Testis (tissue), 2 donors: ENCODE results near the gene ST6GAL1.

Experiments used
- POLR2A ChIP-seq: fragments of 450-650 bp; IDR thresholded peaks from one replicate; pipeline ENCODE4 v1.6.1; 2017; ENCODE audit warnings: antibody characterized with exemption, mild to moderate bottlenecking, moderate library complexity
- TF ChIP-seq, protein P1 (sequence below), 3 experiments: fragments of 450-650 bp in 2 of 3; fragments of 200-600 bp in 1 of 3; sonication (generic) in 1 of 3; IDR thresholded peaks; one replicate each; pipeline ENCODE4 v1.5.1; 2016 to 2019; ENCODE audit warnings: antibody characterized with exemption in 3 of 3, mild to moderate bottlenecking in 2 of 3, moderate library complexity in 1 of 3

DNA sequence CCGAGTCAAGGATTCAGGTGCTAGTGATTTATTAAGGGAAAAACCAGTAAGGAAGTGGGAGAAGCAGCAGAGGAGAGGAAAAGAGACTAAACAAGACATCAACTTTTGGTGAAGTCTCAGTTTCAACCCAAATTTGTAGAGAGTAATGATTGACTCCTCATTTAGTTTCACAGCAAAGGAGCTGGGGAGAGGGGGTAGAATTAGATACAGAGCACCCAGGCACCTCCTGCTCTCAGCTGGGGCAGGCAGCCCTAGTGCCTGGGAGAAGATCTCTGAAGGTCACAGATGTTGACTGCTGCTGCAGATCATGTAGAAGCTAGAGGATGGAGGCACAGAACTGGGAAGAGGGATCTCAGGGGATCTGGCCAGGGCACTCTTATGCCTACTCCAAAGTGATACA is 179.8 kb downstream of the ST6GAL1 start:
- TF ChIP-seq, protein P1, sequence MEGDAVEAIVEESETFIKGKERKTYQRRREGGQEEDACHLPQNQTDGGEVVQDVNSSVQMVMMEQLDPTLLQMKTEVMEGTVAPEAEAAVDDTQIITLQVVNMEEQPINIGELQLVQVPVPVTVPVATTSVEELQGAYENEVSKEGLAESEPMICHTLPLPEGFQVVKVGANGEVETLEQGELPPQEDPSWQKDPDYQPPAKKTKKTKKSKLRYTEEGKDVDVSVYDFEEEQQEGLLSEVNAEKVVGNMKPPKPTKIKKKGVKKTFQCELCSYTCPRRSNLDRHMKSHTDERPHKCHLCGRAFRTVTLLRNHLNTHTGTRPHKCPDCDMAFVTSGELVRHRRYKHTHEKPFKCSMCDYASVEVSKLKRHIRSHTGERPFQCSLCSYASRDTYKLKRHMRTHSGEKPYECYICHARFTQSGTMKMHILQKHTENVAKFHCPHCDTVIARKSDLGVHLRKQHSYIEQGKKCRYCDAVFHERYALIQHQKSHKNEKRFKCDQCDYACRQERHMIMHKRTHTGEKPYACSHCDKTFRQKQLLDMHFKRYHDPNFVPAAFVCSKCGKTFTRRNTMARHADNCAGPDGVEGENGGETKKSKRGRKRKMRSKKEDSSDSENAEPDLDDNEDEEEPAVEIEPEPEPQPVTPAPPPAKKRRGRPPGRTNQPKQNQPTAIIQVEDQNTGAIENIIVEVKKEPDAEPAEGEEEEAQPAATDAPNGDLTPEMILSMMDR (IDR thresholded peaks at IDR 0.05), result no peak
- TF ChIP-seq POLR2A, result no peak
